HG03521 (cell line): ENCODE results near the gene ANAPC13.

Source experiments
- ATAC-seq: cut with Tn5 transposase; IDR thresholded peaks from one replicate; pipeline ENCODE4 v1.9.1; 2021; ENCODE audit warnings: mild to moderate bottlenecking, moderate library complexity; ENCODE audit not compliant: unreplicated experiment

The ANAPC13 gene

GRCh38 chr3:134485718-134486576, at the start of gene ANAPC13, which contains the start of gene CEP63:
Gene ANAPC13, minus strand, starts transcription at chr3:134485985. Its CDS starts 3,081 bp downstream, at chr3:134482904.
Gene CEP63, plus strand, starts transcription at chr3:134486057. Its CDS starts 9,264 bp downstream, at chr3:134495321.
- peak; percentile 79 for ATAC-seq

GRCh38 chr3:134535186-134535970, 49.6 kb upstream of the ANAPC13 start:
- no peak for ATAC-seq

GRCh38 chr3:134533493-134533892, 47.7 kb upstream of the ANAPC13 start:
- no peak for ATAC-seq

- ATAC-seq, result no peak
Observed at GRCh38 chr3:134527538-134528186, 41.9 kb upstream of the ANAPC13 start.

- ATAC-seq, result no peak
Observed at GRCh38 chr3:134527037-134527436, 41.3 kb upstream of the ANAPC13 start.

GRCh38 chr3:134526319-134526718, 40.5 kb upstream of the ANAPC13 start:
- ATAC-seq, result no peak

- no peak for ATAC-seq
Observed at GRCh38 chr3:134525293-134525692, 39.5 kb upstream of the ANAPC13 start.

GRCh38 chr3:134522541-134522940, 36.8 kb upstream of the ANAPC13 start:
- ATAC-seq, result no peak

GRCh38 chr3:134517791-134518190, 32.0 kb upstream of the ANAPC13 start:
- no peak for ATAC-seq

GRCh38 chr3:134516905-134517304, 31.1 kb upstream of the ANAPC13 start:
- no peak for ATAC-seq

GRCh38 chr3:134511500-134511899, 25.7 kb upstream of the ANAPC13 start:
- no peak for ATAC-seq

GRCh38 chr3:134505485-134505884, 19.7 kb upstream of the ANAPC13 start:
- no peak for ATAC-seq

GRCh38 chr3:134504132-134504531, 18.3 kb upstream of the ANAPC13 start:
- no peak for ATAC-seq

GRCh38 chr3:134503266-134503665, 17.5 kb upstream of the ANAPC13 start:
- ATAC-seq, result no peak

- ATAC-seq, result no peak
Observed at GRCh38 chr3:134496471-134497071, 10.8 kb upstream of the ANAPC13 start.

- no peak for ATAC-seq
Observed at GRCh38 chr3:134495980-134496379, 10.2 kb upstream of the ANAPC13 start.

- ATAC-seq, result no peak
Observed at GRCh38 chr3:134494495-134494894, 8.7 kb upstream of the ANAPC13 start.

- ATAC-seq, result no peak
Observed at GRCh38 chr3:134487406-134487805, 1.6 kb upstream of the ANAPC13 start.

- no peak for ATAC-seq
Observed at GRCh38 chr3:134486577-134487041, 824 bp upstream of the ANAPC13 start.

GRCh38 chr3:134485075-134485717, 589 bp downstream of the ANAPC13 start:
- no peak for ATAC-seq
